GM13976 (cell line): ENCODE data around the gene FAM204A.

Experiments used
- DNase-seq: peaks from one replicate; pipeline ENCODE4 v3.0.0; 2012; ENCODE audit warnings: low spot score
- CTCF ChIP-seq: IDR thresholded peaks from 2 replicates; pipeline ENCODE4 v1.5.1; 2012; ENCODE audit warnings: borderline replicate concordance, mild to moderate bottlenecking; ENCODE audit not compliant: insufficient read depth; ENCODE audit errors: extremely low read depth, missing control alignments, control extremely low read depth
- in situ Hi-C: fragments of 300-500 bp; cut with MboI; formaldehyde crosslinking; loops from one replicate; pipeline ENCODE4 v1.12.0; 2022; ENCODE audit warnings: low sequenced_read_pairs, mixed read lengths, inconsistent platforms; ENCODE audit not compliant: unreplicated experiment

The FAM204A gene

GRCh38 chr10:118276727-118277126, 65.4 kb downstream of the FAM204A start:
- in situ Hi-C loops = no loop called here
- TF ChIP-seq CTCF = no peak
- no peak for DNase-seq

- no peak for DNase-seq
- in situ Hi-C loops = no loop called here
- no peak for TF ChIP-seq CTCF
Measured at GRCh38 chr10:118276204-118276603, 65.9 kb downstream of the FAM204A start.

GRCh38 chr10:118273662-118274061, 68.5 kb downstream of the FAM204A start:
- in situ Hi-C loops = no loop called here
- DNase-seq = no peak
- no peak for TF ChIP-seq CTCF

GRCh38 chr10:118272767-118273166, 69.4 kb downstream of the FAM204A start:
- in situ Hi-C loops = no loop called here
- no peak for TF ChIP-seq CTCF
- no peak for DNase-seq

GRCh38 chr10:118272149-118272721, 69.9 kb downstream of the FAM204A start:
- DNase-seq = no peak
- no peak for TF ChIP-seq CTCF
- in situ Hi-C loops = no loop called here

GRCh38 chr10:118271671-118272070, 70.5 kb downstream of the FAM204A start:
- no peak for TF ChIP-seq CTCF
- in situ Hi-C loops = no loop called here

GRCh38 chr10:118266098-118266748, 75.9 kb downstream of the FAM204A start:
- no peak for TF ChIP-seq CTCF
- no peak for DNase-seq
- in situ Hi-C loops = no loop called here

More at GRCh38 chr10:118271671-118272070, 70.5 kb downstream of the FAM204A start:
- DNase-seq = no peak
